GM19023 (cell line): Measurements from ENCODE around the gene FUT2.

Experiments used
- ATAC-seq: cut with Tn5 transposase; IDR thresholded peaks from one replicate; pipeline ENCODE4 v1.9.1; 2021; ENCODE audit warnings: mild to moderate bottlenecking, moderate library complexity; ENCODE audit not compliant: unreplicated experiment

FUT2 gene

DNA sequence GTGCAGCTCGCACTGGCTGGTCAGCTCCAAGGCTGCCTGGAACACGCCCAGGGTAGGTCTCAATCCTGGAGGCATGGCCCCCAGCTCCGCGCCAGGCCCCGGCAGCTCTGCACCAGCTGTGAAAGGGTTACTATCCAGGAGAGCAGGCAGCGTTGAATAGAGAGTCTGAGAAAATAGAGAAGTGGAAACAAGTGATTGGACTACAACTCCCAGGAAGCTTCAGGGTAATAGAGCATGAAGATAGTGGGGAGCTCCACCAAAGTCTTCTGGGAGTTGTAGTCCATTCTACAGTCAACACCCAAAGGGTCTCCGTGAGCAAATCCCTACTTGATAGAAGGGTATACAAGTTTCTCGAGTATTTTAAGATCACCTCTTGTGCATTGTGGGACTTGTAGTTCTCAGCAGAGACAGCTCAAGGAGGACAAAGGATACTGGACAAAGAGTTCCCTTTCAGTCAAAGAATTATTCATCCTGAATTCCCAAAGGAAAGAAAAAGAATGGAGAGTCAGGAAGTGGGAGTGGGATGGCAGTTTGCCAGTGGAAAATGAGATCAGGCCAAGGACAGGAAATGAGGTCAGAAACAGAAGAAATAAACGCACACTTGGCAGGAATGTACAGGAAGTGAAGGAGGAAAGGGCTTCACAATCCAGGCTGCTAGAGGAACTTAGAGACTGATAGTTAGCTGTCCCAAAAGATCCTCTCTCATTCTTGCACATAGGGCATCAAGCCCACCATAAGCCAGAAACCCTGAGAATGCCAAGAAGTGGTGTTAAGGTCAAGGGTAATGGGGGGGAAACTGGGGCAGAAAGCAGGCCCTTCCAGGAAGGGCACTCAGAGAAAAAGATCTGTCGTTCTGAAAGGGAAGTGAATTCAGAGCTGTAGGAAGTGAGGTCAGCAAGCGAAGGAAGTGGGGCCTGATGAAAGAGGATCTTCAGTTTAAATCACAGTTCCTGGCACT is 29.3 kb downstream of the FUT2 start:
- ATAC-seq = no peak

- no peak for ATAC-seq
Observed at GRCh38 chr19:48726556-48726955, 30.8 kb downstream of the FUT2 start.

GRCh38 chr19:48728911-48729664 is 33.3 kb downstream of the FUT2 start:
- no peak for ATAC-seq

GRCh38 chr19:48731452-48731851 is 35.7 kb downstream of the FUT2 start:
- ATAC-seq = no peak

DNA sequence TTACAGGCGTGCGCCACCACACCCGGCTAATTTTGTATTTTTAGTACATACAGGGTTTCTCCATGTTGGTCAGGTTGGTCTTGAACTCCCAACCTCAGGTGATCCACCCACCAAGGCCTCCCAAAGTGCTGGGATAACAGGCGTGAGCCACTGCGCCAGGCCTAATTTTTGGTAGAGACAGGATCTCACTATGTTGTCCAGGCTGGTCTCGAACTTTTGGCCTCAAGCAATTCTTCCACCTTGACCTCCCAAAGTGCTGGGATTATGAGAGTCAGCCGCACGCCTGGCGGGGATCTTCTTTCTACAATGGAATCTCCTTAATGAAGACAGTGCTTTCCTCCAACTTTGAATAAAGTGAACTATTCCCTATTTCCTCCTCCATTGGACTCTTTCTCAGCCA is 38.9 kb downstream of the FUT2 start:
- ATAC-seq = no peak

DNA sequence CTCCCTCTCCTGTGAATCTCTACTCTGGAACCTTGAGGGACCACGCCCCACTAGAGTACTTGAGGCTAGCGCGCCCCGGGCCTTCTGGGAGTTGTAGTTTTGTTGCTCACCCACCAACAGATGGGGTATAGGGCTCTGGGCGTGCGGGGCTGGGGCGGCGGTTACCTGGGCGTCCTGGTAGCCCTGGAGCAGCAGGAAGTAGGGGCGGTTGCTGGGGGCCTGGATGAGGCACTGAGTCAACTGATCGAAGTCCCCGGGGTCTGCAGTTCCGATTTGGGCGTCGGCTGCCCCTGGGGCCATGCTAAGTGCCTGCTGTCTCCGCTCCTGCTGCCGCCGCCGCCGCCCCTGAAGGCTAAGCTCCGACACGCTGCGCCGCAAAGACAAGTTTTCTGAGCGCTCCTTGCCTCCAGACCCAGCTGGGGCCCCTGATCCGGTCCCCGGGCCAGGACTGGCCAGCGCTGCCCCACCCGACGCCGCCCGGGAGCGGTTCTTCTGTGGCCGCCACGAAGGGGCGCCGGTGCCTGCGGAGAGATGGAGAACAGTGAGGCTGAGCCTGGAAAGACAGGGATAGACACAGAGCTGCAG is 39.4 kb downstream of the FUT2 start:
- no peak for ATAC-seq

- ATAC-seq = no peak
Observed at GRCh38 chr19:48737360-48737998, 41.7 kb downstream of the FUT2 start.

GRCh38 chr19:48738557-48739403 is 43.0 kb downstream of the FUT2 start:
- peak; percentile 82 for ATAC-seq

DNA sequence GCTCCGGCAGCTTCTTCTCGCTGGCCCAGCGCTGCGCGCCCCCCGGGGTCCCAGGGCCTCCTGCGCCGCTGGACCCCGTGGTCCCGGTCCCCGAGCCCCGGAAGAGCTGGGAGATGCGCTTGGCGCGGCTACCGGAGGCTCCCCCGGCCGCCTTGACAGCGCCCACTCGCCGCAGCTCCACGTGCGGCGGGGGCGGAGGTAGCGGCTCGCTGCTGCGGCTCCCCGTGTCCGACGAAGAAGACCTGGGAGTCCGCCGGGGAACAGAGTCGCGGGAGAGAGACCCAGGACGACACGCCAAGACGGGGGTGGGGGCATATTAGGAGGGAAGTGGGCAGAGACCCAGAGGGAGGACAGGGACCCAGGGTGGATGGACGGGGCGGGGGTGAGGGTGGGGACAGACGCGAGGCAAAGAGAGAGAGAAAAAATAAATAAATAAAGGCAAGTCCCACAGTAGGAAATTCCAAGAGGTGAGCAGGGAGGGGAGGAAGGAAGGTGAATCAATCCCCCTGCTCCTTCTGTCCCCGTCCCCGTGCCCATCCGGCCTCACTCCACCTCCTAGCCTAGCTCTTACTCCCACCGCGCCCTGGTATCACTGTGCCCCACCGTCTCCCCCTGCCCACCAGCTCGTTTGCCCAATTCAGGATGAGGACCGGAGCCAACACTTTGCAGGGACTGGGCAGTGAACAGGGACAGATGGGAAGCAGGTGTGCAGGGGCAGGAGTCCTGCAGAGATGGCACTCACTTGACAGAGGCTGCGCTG is 43.8 kb downstream of the FUT2 start:
- no peak for ATAC-seq

DNA sequence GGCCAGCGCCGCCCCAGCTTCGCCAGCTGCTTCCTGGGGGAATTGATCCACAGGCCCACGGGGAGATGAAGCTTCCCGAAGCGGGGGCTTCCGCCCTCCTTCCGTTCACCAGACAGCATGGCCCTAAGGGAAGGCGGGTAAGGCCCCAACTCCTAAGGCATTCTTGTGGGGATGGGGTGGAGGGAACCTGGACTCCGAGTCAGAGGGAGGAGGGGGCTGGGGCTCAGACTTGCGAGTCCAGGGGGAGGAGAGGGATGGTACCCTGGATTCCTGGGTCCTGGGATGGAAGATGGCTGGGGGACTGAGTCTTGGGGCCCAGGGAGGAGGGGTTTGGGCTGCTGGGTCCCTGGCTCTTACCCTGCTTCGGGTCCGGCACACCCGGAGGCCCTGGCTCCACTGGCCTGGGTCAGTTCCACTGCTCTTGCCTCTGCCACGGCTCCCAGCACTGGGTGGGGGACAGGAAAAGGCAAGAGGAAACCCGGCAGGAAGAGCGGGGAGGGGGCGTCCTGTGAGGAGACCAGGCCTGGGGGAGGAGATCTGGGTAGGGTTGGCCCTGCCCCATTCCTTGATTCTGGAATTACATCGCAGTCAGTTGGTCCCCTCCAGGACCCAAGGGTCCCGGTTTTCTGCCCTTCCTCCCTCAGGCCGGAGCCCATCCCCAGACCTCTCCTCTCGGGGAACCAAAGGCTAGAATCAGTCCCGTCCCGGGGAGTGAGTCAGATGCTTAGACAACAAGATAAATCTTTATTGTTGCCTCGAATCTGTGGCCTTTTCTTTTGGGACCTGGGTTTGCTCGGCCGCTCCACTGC is 44.6 kb downstream of the FUT2 start, which contains the start of gene RASIP1:
Gene RASIP1, minus strand, starts transcription at position 447 of the 809 bp plus-strand sequence. Its CDS starts 328 bp downstream, at position 119.
- no peak for ATAC-seq

GRCh38 chr19:48741129-48741999 is 45.6 kb downstream of the FUT2 start:
- ATAC-seq = no peak

DNA sequence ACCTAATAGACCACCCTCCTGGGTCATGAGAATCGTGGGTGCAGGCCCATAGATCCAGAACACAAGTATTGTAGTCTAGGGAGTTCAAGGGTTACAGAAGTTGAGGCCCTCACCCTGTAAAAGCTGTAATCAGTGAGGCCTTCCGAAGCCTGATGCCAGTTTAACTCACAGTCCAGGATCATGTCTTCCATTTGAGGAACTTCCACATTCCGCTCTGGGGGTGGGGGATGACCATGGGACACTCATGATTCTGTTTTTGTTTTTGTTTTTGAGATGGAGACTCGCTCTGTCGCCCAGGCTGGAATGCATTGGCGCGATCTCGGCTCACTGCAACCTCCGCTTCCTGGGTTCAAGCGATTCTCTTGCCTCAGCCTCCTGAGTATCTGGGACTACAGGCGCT is 46.3 kb downstream of the FUT2 start:
- no peak for ATAC-seq

DNA sequence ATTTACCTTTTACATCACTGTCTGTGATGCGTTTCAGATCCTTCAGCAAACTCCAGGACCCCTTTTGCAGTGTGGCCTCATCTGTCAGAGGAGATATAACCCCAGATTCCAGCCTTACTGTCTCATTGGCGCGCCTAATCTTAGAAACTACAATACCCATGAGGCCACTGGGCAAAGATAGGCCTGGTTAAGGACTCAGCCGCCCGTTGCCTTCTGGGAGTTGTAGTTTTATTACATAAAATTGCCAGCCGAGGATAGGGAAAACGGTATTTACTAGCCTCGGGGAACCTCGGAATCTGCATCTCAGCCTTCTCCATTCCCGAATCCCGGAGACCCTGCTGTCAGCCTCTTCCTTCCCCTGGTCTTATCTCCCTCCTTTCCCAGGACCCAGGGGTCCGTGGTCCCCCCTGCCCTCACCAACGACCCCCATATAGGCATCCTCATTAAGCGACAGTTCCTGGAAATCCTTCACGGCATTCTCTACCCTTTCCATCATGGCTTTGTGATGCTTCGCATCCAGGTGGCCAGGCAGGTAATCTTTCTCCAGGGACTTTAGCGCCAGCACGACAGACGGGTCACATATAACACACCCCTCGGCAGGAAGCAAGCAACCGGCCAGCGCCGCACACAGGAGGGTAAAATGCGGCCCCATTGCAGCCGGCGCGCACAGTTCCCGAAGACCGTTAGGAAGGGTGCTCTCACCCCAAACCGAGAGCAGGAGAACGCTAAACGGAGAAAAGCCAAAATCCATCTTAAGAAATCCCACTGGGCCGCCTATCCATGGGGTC is 49.6 kb downstream of the FUT2 start:
- no peak for ATAC-seq

- no peak for ATAC-seq
Observed at GRCh38 chr19:48746110-48746509, 50.3 kb downstream of the FUT2 start.

- ATAC-seq = no peak
Observed at GRCh38 chr19:48746738-48747575, 51.2 kb downstream of the FUT2 start, which contains the start of gene IZUMO1. TSS of gene IZUMO1 (minus strand) at chr19:48746909. CDS start at chr19:48745859, 1,050 bp downstream.
